GM12892 (cell line): ENCODE data around the gene ARL13B.
"Not testable (repeated sequence)": the region's sequence is repeated elsewhere in the genome, so short reads cannot be mapped to it uniquely, and the experiment has no call there.

ENCODE experiments used
- DNase-seq: peaks from one replicate; pipeline ENCODE4 v3.0.0; 2011; ENCODE audit not compliant: insufficient read length
- FAIRE-seq: peaks from 2 replicates; lab custom pipeline; 2011; peaks lifted over from hg19 to GRCh38; lab: Jason Lieb, UNC
- POLR2A ChIP-seq: IDR thresholded peaks from 2 replicates; pipeline ENCODE4 v1.6.1; 2011; ENCODE audit warnings: low read depth, low read length, control low read depth
- POLR2AphosphoS5 ChIP-seq: IDR thresholded peaks from 2 replicates; pipeline ENCODE4 v1.6.1; 2011; ENCODE audit warnings: low read depth, low read length, control low read depth
- TAF1 ChIP-seq: IDR thresholded peaks from 2 replicates; pipeline ENCODE4 v1.6.1; 2011; ENCODE audit warnings: low read depth, mild to moderate bottlenecking, control low read depth, low read length, borderline replicate concordance

The ARL13B gene

GRCh38 chr3:94064243-94064860 lies 84.4 kb downstream of the ARL13B start:
- DNase-seq, result no peak
- TF ChIP-seq POLR2A, result no peak
- no peak for TF ChIP-seq TAF1
- no peak for TF ChIP-seq POLR2AphosphoS5
- no peak for FAIRE-seq

- FAIRE-seq (no peak), DNase-seq (no peak)
- TF ChIP-seq POLR2A, result no peak
Measured at GRCh38 chr3:94065122-94065521, 85.2 kb downstream of the ARL13B start.

- TF ChIP-seq POLR2A (no peak), TAF1 (no peak), POLR2AphosphoS5 (no peak)
- FAIRE-seq (no peak), DNase-seq (no peak)
Measured at GRCh38 chr3:94065819-94066480, 86.0 kb downstream of the ARL13B start.

- FAIRE-seq (no peak), DNase-seq (no peak)
- no peak for TF ChIP-seq POLR2AphosphoS5
- no peak for TF ChIP-seq TAF1
- no peak for TF ChIP-seq POLR2A
Measured at GRCh38 chr3:94066506-94067500, 86.8 kb downstream of the ARL13B start.

GRCh38 chr3:94069194-94069813 lies 89.3 kb downstream of the ARL13B start:
- DNase-seq (no peak), FAIRE-seq (no peak)
- TF ChIP-seq POLR2A (no peak), POLR2AphosphoS5 (no peak), TAF1 (no peak)

- TF ChIP-seq POLR2A (no peak), POLR2AphosphoS5 (no peak), TAF1 (no peak)
- no peak for FAIRE-seq
- DNase-seq, result no peak
Measured at GRCh38 chr3:94070341-94070911, 90.5 kb downstream of the ARL13B start.

GRCh38 chr3:94071713-94072284 lies 91.8 kb downstream of the ARL13B start:
- TF ChIP-seq POLR2A, result no peak
- TF ChIP-seq POLR2AphosphoS5, result no peak
- no peak for TF ChIP-seq TAF1
- FAIRE-seq, result no peak
- DNase-seq, result no peak

GRCh38 chr3:94076055-94076454 lies 96.1 kb downstream of the ARL13B start:
- FAIRE-seq, result no peak
- DNase-seq, result no peak
- TF ChIP-seq TAF1 (no peak), POLR2AphosphoS5 (no peak), POLR2A (no peak)

- not testable (repeated sequence) for FAIRE-seq, DNase-seq
Measured at GRCh38 chr3:94080552-94080951, 100.6 kb downstream of the ARL13B start.

- FAIRE-seq (no peak), DNase-seq (no peak)
- TF ChIP-seq TAF1 (no peak), POLR2AphosphoS5 (no peak), POLR2A (no peak)
Measured at GRCh38 chr3:94081884-94082283, 101.9 kb downstream of the ARL13B start.

GRCh38 chr3:94082391-94082937 lies 102.5 kb downstream of the ARL13B start:
- no peak for DNase-seq
- no peak for TF ChIP-seq POLR2A
- no peak for TF ChIP-seq TAF1
- no peak for TF ChIP-seq POLR2AphosphoS5
- FAIRE-seq, result no peak
